Activated CD8-positive, alpha-beta memory T cell treated with anti-CD3 and anti-CD28 coated beads, Interleukin-2, amount 10 ng/mL, durations not matched to agents 7 days and 5 days (primary cell): ENCODE measurements around the gene CADM1. TPM values are rescaled to one million over a fixed set of nuclear protein-coding genes. Genes with fewer than 3 reads are reported as not detected.

ENCODE experiments used
- ATAC-seq: fragments of 150-1000 bp; cut with Tn5 transposase; one replicate; pipeline ENCODE4 v1.10.0; 2021; ENCODE audit warnings: moderate library complexity
- CTCF ChIA-PET: fragments of 350-600 bp; sonication (Branson Sonifier 250); formaldehyde crosslinking; loops from one replicate; lab custom pipeline; 2021; ENCODE audit warnings: antibody characterized with exemption; lab: Charles Lee
- DNase-seq: peaks from one replicate; pipeline ENCODE4 v3.0.0-alpha.2; 2020
- H3K27ac Mint-ChIP-seq: one replicate; pipeline ENCODE4 v1.8.0; 2021; ENCODE audit warnings: mild to moderate bottlenecking, mixed read lengths
- H3K27me3 Mint-ChIP-seq: one replicate; pipeline ENCODE4 v1.8.0; 2021; ENCODE audit warnings: mixed read lengths
- H3K36me3 Mint-ChIP-seq: one replicate; pipeline ENCODE4 v1.8.0; 2021; ENCODE audit warnings: mild to moderate bottlenecking, mixed read lengths
- H3K4me1 Mint-ChIP-seq: one replicate; pipeline ENCODE4 v1.8.0; 2021; ENCODE audit warnings: mixed read lengths
- H3K4me3 Mint-ChIP-seq: one replicate; pipeline ENCODE4 v1.8.0; 2021; ENCODE audit warnings: mild to moderate bottlenecking, moderate library complexity, mixed read lengths
- H3K9me3 Mint-ChIP-seq: one replicate; pipeline ENCODE4 v1.8.0; 2022; ENCODE audit warnings: low read depth, mixed read lengths
- total RNA-seq, 2 experiments: library from RNA; stranded (reverse); gene quantifications; one replicate each; pipeline ENCODE4 v1.2.3, GENCODE V29; 2021

CADM1 gene
- total RNA-seq, 2 experiments from 2014 or later: 0.76 to 1.2 TPM

- Mint-ChIP-seq H3K27me3 (no peaks in the 10 kb centered on the region), H3K36me3 (no peaks in the 10 kb centered on the region)
Measured at GRCh38 chr11:115439385-115439784, 64.8 kb downstream of the CADM1 start.

GRCh38 chr11:115437902-115438575, 66.2 kb downstream of the CADM1 start:
- CTCF ChIA-PET: no interaction called here
- Mint-ChIP-seq H3K4me3 (no peak overlapping the region), H3K27ac (no peak overlapping the region), H3K36me3 (no peaks in the 10 kb centered on the region), H3K4me1 (no peaks in the 10 kb centered on the region), H3K9me3 (no peaks in the 10 kb centered on the region), H3K27me3 (no peaks in the 10 kb centered on the region)
- ATAC-seq: no peak
- no peak for DNase-seq

More at GRCh38 chr11:115439385-115439784, 64.8 kb downstream of the CADM1 start:
- no peak for ATAC-seq
- CTCF ChIA-PET: no interaction called here
- H3K4me1 Mint-ChIP-seq: no peaks in the 10 kb centered on the region
- no peak for DNase-seq
- H3K9me3 Mint-ChIP-seq: no peaks in the 10 kb centered on the region
- no peak overlapping the region for H3K27ac Mint-ChIP-seq
- no peak overlapping the region for H3K4me3 Mint-ChIP-seq

DNA sequence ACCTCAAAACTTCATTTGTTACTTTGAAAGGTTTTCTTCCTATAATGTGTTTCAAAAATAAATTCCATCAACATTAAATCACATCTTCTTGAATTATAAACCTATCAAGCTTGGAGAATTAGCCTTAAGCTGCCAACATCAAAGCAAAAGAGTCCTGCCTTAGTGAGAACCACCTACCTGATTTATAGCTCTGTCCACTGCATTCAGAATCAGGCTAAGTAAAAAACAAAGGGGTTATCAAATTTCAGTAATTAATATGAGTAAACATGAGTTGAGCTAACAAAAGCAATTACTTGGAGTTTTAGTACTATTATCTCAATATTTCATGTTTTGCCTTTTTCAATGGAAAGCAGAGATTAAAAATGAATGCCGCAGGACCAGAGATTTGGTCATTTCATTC, 73.9 kb downstream of the CADM1 start:
- H3K27ac Mint-ChIP-seq: no peak overlapping the region
- no peaks in the 10 kb centered on the region for H3K4me1 Mint-ChIP-seq
- no peaks in the 10 kb centered on the region for H3K9me3 Mint-ChIP-seq
- CTCF ChIA-PET: no interaction called here
- no peak overlapping the region for H3K4me3 Mint-ChIP-seq
- no peaks in the 10 kb centered on the region for H3K27me3 Mint-ChIP-seq
- no peak for DNase-seq
- no peak for ATAC-seq
- no peaks in the 10 kb centered on the region for H3K36me3 Mint-ChIP-seq

DNA sequence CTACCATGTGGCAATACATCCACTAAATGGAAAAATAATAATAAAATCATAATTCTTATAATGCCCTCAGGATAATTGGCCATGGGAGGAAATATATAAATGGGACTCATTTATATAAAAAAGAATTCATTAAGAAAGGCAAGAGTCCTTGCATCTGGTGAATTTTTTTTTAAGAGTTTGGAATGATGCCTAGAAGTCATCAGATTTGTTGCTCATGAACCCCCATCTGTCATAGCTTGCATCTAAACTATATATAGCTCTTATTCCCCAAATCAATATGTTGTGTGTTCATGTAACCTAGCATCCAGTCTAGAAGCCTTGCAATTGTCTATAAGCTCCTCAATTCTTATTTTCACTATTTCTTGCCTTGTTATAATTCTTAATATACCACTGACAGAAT, 75.9 kb downstream of the CADM1 start:
- Mint-ChIP-seq H3K27me3 (no peaks in the 10 kb centered on the region), H3K4me1 (no peaks in the 10 kb centered on the region), H3K9me3 (no peaks in the 10 kb centered on the region), H3K27ac (no peak overlapping the region), H3K36me3 (no peaks in the 10 kb centered on the region), H3K4me3 (no peak overlapping the region)
- DNase-seq: no peak
- no peak for ATAC-seq
- CTCF ChIA-PET: no interaction called here

DNA sequence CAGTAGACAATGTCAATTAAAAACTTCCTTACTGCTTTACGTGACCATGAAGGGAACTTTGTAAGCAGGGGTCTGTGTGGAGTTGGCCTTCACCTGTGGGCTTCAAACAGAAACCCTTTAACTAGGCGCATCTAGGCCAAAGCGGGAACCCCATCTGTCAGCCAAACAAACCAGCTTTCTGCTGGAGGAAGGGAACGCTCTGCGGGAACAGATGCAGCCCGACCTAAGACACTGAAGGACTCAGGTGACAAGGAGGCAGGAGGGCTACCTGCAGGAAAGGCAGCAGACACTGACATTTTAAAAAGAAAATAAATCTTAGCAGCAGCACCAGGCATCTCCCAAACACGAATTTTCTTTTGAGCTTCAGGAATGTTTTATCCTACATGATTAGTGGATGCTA, 78.4 kb downstream of the CADM1 start:
- H3K4me1 Mint-ChIP-seq: no peaks in the 10 kb centered on the region
- no peaks in the 10 kb centered on the region for H3K9me3 Mint-ChIP-seq
- no peak overlapping the region for H3K27ac Mint-ChIP-seq
- DNase-seq (no peak), ATAC-seq (no peak)
- CTCF ChIA-PET: no interaction called here
- H3K27me3 Mint-ChIP-seq: no peaks in the 10 kb centered on the region
- no peaks in the 10 kb centered on the region for H3K36me3 Mint-ChIP-seq
- H3K4me3 Mint-ChIP-seq: no peak overlapping the region

DNA sequence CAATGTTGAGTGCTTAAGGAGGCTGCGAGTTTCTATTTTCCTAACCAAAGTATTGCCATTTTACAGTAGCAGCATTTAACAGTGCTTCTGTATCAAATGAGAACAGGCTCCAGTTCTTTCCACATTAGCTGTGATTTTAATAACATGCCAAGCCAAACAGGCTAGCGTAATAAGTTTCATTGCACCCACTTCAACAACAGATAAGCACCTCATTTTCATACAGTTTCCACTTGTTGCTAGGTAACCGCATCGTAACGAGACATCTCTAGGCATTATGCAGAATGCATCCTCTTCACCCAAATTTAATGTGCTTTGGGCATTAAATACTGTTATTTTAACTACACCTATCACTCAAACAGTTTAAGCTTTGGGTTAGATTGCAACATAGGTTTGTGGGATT, 79.0 kb downstream of the CADM1 start:
- Mint-ChIP-seq H3K4me1 (no peaks in the 10 kb centered on the region), H3K27me3 (no peaks in the 10 kb centered on the region), H3K4me3 (no peak overlapping the region), H3K36me3 (no peaks in the 10 kb centered on the region), H3K9me3 (no peaks in the 10 kb centered on the region), H3K27ac (no peak overlapping the region)
- CTCF ChIA-PET: no interaction called here
- no peak for DNase-seq
- ATAC-seq: no peak

DNA sequence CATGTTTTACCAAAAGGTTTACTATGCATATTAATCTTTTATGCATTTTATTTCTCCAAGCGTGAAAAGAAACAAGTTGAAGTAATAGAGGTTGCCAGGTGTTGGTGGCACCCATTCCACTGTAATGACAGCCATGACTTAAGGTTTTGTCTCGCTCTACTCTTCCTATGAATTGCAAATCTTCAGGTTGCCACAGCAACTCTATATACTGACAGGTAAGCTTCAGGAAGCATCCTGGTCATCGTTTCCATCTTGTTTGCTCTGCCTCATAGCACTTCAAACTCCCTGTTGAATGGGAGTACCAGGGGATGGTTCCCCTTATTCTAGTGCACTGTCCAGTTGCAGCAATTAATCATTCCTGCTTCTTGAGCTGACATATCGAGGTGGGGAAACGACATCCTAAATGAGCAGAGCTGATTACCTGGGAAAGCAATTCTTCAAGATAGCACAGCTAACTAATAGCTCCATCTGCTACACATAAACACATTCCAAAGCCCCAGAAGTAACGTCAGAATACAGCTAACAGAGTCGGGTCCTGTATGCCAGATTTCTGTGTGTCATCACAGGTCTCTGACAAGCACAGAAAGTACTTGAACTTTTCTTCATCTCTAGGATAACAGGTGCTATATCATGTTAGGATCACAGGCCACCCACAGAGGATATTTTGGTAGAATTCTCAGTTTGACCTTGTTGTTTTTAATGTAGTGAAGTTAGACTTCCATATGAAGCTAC, 80.3 kb downstream of the CADM1 start:
- ATAC-seq (no peak), DNase-seq (no peak)
- no peak overlapping the region for H3K27ac Mint-ChIP-seq
- CTCF ChIA-PET: interaction anchor here (0.6 kb wide), 1 partner anchor 97 kb away, joined by 3 read pairs; no protein-coding TSS in a partner anchor
- no peak overlapping the region for H3K4me3 Mint-ChIP-seq
- no peaks in the 10 kb centered on the region for H3K9me3 Mint-ChIP-seq
- no peaks in the 10 kb centered on the region for H3K4me1 Mint-ChIP-seq
- H3K27me3 Mint-ChIP-seq: no peaks in the 10 kb centered on the region
- no peaks in the 10 kb centered on the region for H3K36me3 Mint-ChIP-seq

- ATAC-seq: no peak
- H3K4me3 Mint-ChIP-seq: no peak overlapping the region
- H3K27ac Mint-ChIP-seq: no peak overlapping the region
- CTCF ChIA-PET: no interaction called here
- no peaks in the 10 kb centered on the region for H3K4me1 Mint-ChIP-seq
- no peaks in the 10 kb centered on the region for H3K9me3 Mint-ChIP-seq
- DNase-seq: no peak
- no peaks in the 10 kb centered on the region for H3K27me3 Mint-ChIP-seq
- no peaks in the 10 kb centered on the region for H3K36me3 Mint-ChIP-seq
Measured at GRCh38 chr11:115421992-115422689, 82.1 kb downstream of the CADM1 start.

- DNase-seq: no peak
- no peak overlapping the region for H3K4me3 Mint-ChIP-seq
Measured at GRCh38 chr11:115421352-115421991, 82.7 kb downstream of the CADM1 start.

GRCh38 chr11:115420505-115420904, 83.7 kb downstream of the CADM1 start:
- Mint-ChIP-seq H3K9me3 (no peaks in the 10 kb centered on the region), H3K36me3 (no peaks in the 10 kb centered on the region), H3K4me1 (no peaks in the 10 kb centered on the region), H3K27ac (no peak overlapping the region), H3K4me3 (no peak overlapping the region), H3K27me3 (no peaks in the 10 kb centered on the region)
- ATAC-seq (no peak), DNase-seq (no peak)
- CTCF ChIA-PET: no interaction called here

More at GRCh38 chr11:115421352-115421991, 82.7 kb downstream of the CADM1 start:
- ATAC-seq: no peak
- Mint-ChIP-seq H3K9me3 (no peaks in the 10 kb centered on the region), H3K4me1 (no peaks in the 10 kb centered on the region), H3K27me3 (no peaks in the 10 kb centered on the region), H3K27ac (no peak overlapping the region), H3K36me3 (no peaks in the 10 kb centered on the region)
- CTCF ChIA-PET: no interaction called here

DNA sequence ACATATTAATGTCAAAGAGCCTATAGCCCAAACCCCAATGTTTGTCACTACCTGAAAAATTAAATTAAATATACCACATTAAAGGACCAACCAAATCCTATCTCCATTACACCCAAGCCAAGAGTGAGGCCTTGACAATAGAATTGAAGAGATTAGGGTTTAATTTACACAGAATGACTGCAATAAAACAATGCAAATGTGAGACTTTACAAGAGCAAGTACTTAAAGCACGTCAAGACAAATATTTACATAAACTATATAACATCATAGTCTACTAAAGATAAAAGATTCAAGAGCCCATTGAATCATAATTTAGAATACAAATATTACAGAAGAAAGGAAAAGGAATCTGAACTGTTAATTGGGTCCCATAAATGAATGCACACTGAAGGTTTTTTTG, 85.6 kb downstream of the CADM1 start:
- no peak overlapping the region for H3K27ac Mint-ChIP-seq
- H3K9me3 Mint-ChIP-seq: no peaks in the 10 kb centered on the region
- no peaks in the 10 kb centered on the region for H3K4me1 Mint-ChIP-seq
- no peaks in the 10 kb centered on the region for H3K27me3 Mint-ChIP-seq
- H3K4me3 Mint-ChIP-seq: no peak overlapping the region
- CTCF ChIA-PET: no interaction called here
- H3K36me3 Mint-ChIP-seq: no peaks in the 10 kb centered on the region
- no peak for DNase-seq
- no peak for ATAC-seq

DNA sequence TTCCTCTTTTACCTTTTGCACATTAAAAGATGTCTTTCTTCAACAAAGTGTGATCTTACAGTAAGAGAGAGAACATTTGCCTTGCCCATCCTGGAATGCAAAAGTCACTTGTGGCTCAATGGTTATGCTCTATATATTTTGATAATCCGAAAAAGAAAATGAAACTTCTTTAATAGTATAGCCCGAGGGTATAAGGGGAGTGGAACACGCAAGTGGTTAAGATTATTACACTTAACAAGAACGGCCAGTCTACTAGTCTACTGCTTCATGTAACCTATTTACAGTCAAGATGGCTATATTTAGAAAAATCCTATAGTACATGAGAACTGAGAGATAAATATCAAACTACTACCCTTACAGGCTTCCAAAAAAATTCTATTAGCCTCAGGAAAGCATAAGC, 86.1 kb downstream of the CADM1 start:
- Mint-ChIP-seq H3K27ac (no peak overlapping the region), H3K4me3 (no peak overlapping the region), H3K9me3 (no peaks in the 10 kb centered on the region), H3K36me3 (no peaks in the 10 kb centered on the region), H3K27me3 (no peaks in the 10 kb centered on the region), H3K4me1 (no peaks in the 10 kb centered on the region)
- ATAC-seq (no peak), DNase-seq (no peak)
- CTCF ChIA-PET: no interaction called here

- no peaks in the 10 kb centered on the region for H3K36me3 Mint-ChIP-seq
- ATAC-seq (no peak), DNase-seq (no peak)
- no peaks in the 10 kb centered on the region for H3K27me3 Mint-ChIP-seq
- CTCF ChIA-PET: no interaction called here
- H3K4me1 Mint-ChIP-seq: no peaks in the 10 kb centered on the region
- no peak overlapping the region for H3K27ac Mint-ChIP-seq
- no peak overlapping the region for H3K4me3 Mint-ChIP-seq
- H3K9me3 Mint-ChIP-seq: no peaks in the 10 kb centered on the region
Measured at GRCh38 chr11:115411120-115411519, 93.1 kb downstream of the CADM1 start.
